HG02885 (cell line): Measurements from ENCODE around the gene DAP3.
"Not testable (repeated sequence)": the region's sequence is repeated elsewhere in the genome, so short reads cannot be mapped to it uniquely, and the experiment has no call there.

Source experiments
- ATAC-seq: cut with Tn5 transposase; IDR thresholded peaks from one replicate; pipeline ENCODE4 v1.9.1; 2021; ENCODE audit warnings: mild to moderate bottlenecking; ENCODE audit not compliant: unreplicated experiment, poor library complexity

The DAP3 gene

DNA sequence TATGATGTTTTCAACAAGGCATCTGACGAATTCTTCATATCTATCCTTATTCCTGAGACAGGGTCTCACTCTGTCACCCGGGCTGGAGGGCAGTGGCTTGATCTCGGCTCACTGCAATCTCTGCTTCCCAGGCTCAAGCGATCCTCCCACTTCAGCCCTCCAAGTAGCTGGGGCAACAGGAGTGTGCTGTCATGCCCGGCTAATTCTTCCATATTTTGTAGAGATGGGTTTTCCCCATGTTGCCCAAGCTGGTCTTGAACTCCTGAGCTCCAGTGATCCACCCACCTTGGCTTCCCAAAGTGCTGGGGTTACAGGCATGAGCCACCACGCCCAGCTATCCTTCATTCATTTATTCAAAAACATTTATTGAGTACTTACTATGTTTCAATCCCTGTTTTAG lies 8.4 kb upstream of the DAP3 start:
- ATAC-seq: no peak

DNA sequence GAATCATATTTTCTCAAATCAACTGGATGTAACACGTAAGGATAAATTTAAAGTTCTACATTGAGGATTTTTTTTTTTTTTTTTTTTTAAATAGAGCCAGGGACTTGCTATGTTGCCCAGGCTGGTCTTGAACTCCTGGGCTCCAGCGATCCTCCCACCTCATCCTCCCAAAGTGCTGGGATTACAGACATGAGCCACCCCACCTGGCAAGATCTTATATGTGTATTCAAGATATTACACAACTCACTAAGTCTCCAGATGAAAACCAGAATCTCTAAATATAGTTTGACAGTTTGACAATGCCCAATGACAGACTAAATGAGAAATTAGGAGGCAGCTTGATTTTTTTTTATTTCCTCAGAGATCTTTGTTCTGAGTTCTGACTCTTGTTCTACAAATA lies 7.1 kb upstream of the DAP3 start:
- ATAC-seq: no peak

DNA sequence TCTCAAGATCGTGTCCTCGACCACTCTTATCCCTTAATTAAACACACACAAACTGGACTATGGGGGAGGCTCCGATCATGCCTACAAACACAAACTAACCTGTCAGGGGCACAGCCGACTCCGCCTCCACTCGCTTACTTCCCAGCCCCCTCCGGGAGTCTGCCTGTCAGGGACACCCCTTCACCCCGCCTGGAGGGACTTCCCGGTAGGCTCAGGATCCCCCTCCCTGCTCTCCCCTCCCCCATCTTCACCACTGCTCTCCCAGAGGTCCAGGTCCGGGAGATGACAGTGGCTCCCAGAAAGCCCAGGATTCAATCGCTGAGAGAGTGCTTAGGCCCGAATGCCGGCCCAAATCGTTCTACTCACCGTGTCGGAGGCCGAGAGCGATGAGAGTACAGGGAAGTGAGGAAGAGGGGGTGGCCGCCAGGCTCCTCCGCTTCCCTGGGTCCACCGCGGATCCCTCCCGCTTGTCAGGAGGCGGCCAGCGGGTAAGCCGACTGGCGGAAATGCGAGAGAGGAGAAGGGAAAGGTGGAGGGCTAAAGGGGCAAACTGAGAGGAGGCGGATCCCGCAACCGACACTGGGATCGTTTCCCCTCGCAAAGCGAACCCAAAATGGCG lies 1.1 kb upstream of the DAP3 start:
- ATAC-seq: not testable (repeated sequence)

DNA sequence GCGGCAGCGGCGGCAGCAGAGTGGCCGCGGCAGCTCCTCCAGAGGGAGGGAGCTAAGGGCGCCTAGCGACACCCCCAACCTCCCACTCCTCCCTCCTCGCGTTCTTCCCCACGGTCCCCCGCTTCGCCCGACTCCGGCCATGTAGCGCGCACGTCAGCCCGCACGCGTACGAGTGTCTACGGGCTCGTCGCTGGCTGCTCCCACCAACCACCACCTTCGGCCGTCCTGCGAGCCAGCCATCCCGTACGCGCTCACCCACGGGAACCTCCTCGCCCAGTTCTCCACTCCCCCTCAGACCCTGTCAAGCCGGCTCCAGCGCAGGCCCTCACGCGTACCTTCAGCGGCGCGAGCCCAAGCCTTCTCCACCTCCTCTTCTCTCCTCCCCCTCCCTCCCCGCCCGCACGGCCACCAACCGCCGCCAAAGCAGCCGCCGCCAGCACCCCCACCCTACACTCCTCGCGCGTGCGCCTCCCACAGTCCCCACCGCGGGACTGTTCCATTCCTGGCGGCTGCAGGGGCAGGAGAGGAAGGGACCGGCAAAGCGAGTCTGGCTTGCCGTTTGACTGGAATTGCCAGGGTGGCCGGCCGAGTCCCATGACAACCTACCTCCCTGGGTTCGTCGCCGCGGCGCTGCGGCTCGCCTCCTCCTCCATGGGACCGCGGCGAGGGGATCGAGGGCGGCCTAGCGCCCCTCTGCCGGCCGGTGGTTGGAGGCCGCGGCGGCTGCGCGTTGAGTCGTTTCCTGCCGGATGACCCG lies 389 bp upstream of the DAP3 start, which contains the start of gene YY1AP1:
Gene YY1AP1, minus strand, starts transcription at position 451 of the 757 bp plus-strand sequence. CDS start 8,338 bp downstream, outside the sequence.
- ATAC-seq: peak; percentile 79

DNA sequence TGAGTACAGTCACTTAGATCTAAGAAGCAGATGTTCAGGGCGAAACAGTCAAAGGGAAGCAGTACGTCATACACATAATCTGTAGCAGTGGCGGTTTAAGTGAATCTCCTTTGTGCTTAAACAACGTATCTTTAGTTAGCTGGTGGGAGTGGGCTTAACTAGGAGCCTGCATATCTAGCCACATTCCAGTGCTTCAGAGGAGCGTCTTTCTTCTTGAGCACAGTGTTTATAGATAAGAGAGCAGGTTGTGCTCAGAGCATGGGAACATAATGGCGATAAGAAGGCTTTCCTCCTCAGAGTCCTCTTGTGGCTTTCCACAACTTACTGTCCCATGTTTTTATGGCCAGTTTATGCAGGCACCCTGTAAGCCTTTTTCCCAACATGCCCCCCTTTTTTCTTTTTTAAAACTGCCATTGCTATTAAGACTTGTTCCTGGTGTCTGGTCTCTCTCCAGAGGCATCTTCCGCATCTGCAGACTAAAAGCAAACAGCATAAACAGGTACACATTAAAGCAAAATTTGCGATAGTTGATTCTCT lies 3.2 kb downstream of the DAP3 start:
- no peak for ATAC-seq

DNA sequence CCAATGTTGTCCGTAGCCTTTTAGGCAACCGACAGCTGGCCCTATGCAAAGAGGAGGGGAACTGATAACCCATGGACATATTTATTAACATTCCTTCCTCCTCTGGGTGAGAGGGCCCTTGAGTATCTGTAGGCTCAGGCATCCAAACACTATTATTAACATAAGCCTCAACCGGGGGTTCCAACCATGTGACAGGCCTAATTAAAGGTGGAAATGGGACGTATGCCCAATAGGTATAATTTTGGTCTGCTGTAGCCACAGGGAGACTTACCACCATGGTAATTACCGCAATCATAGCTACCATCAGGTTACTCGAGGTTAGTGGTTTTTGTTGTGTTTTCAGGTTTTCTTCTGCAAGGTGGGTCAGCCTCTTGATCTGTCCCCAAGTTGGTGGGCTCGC lies 5.3 kb downstream of the DAP3 start:
- no peak for ATAC-seq

DNA sequence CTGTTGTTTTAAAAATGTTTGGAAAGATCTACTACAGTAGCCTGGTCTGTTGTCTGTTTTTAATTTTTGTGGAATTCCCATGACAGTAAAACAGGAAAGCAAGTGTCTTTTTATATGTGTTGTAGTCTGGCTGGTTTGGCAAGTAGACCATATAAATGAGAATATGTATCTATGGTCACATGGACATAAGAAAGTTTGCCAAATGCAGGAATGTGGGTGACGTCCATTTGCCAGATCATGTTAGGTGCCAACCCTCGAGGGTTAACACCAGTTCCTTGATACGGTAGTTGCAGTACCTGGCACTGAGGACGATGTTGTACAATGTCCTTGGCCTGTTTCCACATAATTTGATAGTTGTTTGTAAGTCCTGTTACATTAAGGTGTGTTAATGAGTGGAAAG lies 6.2 kb downstream of the DAP3 start:
- no peak for ATAC-seq

DNA sequence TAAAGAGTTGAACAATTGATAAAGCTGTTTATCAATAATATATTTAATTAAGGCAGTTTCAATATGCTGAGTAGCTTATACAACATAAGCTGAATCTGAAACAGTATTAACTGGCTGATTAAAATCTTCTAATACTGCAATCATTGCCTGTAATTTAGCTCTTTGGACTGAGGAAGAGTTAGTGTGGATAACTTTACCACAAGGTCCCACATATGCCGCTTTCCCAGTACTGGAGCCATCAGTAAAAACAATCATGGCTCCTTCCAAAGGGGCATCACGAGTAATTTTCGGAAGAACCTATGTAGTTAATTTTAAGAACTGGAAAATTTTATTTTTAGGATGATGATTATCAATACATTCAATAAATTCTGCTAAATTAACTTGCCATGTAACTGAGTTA lies 6.7 kb downstream of the DAP3 start:
- ATAC-seq: no peak

DNA sequence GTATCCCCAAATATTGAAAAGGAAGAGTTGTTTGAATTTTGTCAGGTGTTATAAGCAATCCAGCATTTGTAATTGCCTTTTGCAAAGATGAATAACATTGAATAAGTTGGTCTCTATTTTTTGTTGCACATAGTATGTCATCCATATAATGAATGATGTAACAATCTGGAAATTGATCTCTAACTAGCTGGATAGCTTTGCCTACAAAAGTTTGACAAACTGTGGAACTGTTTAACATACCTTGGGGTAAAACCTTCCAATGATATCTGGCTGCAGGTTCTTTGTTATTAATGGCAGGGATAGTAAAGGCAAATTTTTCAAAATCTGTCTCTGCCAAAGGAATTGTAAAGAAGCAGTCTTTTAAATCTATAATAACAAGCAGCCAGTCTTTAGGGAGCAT lies 7.6 kb downstream of the DAP3 start:
- ATAC-seq: no peak

DNA sequence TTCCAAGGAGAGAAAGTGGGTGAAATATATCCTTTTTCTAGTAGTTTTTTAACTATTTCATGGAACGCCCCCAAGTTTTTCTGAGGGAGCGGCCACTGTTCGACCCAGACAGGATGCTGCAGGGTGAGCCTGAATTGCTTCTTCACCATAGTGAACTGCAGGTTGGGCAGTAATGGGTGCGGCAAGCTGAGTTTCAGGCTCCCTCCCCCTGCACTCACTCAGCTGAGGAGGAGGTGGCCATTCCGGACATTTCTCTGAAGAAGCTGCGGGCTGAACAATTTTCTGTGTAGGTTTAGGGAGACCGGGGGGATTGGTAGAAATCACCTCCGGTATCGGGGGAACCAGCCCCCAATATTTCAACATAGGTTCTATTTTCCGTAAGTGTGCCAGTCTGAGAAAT lies 8.2 kb downstream of the DAP3 start:
- ATAC-seq: no peak

DNA sequence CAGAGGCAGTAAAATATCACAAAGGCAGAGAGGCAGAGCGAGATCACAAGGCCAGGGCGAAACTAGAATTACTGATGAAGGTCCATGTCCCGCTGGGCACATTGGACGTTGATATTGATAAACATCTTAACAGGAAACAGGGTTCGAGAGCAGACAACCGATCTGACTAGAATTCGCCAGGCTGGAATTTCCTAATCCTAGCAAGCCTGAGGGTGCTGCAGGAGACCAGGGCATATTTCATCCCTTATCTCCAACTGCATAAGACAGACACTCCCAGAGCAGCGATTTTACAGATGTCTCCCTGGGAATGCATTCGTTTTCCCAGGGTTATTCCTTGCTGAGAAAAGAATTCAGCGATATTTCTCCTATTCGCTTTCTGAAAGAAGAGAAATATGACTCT lies 8.7 kb downstream of the DAP3 start:
- ATAC-seq: not testable (repeated sequence)

DNA sequence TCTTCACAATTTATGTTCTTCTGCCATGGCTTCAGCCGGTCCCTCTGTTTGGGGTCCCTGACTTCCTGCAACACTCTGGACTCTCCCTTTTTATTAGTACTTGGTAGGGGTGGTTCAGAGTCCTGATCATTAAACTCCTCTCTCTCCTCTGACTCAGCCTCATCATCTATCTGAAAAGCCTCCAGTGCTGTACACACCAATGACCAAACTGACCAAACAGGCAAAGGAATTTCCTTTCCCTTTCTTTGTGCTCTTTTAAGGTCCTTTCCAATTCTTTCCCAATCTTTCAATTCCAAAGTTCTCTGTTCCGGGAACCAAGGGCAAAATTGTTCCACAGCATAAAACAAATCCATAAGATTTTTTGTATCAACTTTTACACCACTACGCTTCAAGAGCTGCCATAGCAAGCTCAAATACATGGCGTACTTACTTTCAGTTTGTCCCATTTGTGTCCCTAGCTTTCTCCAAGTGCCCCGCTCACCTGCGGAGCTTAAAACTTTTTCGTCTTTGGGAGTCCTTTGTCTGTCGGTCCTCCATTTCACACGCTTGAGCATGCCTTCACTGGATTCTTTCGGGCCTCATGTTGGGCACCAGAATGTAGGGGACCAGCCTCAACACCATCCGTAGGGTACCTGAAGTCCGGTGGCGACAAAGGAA lies 9.6 kb downstream of the DAP3 start:
- ATAC-seq: no peak

DNA sequence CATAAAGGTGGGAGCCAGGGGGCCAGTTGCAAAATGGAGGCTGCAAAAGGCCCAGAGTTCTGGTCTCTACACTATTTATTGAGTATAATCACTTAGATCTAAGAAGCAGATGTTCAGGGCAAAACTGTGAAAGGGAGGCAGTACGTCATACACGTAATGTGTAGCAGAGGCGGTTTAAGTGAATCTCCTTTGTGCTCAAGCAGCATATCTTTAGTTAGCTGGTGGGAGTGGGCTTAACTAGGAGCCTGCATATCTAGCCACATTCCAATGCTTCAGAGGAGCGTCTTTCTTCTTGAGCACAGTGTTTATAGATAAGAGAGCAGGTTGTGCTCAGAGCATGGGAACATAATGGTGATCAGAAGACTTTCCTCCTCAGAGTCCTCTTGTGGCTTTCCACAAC lies 10.2 kb downstream of the DAP3 start:
- ATAC-seq: not testable (repeated sequence)

DNA sequence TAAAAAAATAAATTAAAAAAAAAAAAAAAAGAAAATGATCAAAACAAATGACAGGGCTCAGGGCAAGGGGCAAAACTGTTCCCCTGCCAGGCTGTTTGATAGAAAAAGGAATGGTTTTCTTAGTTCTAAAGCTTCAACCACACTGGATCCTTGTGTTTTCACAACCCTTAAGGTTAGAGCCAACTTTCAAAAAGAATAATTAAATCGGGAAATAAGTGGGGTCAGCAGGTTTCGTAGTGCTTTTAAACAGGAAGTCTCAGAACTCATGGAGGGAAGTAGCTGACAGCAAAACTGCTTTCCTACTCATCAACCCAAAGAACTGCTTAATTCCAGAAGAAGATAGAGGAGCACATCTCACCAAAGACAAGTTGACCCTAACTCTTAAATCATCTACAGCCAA lies 12.8 kb downstream of the DAP3 start:
- ATAC-seq: not testable (repeated sequence)

DNA sequence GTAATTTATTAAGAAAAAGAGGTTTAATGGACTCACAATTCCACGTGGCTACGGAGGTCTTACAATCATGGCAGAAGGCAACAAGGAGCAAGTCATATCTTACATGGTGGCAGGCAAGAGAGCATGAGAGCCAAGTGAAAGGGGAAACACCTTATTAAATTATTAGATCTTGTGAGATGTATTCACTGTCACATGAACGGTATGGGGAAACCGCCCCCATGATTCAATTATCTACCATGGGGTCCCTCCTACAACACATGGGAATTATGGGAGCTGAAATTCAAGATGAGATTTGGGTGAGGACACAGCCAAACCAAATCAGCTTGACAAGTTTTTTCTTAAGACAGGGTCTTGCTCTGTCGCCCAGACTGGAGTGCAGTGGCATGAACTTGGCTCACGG lies 14.3 kb downstream of the DAP3 start:
- ATAC-seq: no peak

DNA sequence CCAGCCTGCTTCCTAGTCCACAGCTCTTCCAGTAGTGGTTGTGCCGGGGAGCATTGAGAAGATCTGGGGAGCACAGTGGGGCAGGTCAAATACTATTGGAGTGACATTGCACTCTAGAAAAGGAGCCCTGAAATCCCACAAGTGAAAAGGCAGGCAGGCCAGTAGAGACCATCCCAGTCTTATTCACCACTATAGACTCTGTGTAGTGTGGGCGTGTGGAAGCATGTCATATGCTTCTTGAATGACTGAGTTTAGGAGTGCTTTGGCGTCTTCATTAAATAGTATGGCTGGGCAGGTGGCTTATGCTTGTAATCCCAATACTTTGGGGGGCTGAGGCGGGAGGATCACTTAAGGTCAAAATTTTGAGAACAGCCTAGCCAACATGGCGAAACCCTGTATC lies 15.5 kb downstream of the DAP3 start:
- ATAC-seq: not testable (repeated sequence)

DNA sequence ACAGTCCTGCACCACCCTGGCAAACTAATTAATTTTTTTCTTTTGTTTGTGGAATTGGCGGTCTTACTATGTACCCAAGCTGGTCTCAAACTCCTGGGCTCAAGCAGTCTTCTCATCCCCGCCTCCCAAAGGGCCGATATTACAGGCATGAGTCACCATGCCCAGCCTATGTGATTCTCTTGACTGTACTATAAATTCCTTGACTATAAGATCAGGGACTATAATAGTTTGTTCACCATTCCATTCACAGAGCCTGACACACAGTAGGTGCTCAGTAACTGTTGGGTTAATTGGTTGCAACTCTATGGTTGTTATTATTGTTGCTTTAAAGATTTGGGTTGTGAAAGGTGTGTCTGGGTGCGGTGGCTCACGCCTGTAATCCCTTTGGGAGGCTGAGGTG lies 17.2 kb downstream of the DAP3 start:
- no peak for ATAC-seq

DNA sequence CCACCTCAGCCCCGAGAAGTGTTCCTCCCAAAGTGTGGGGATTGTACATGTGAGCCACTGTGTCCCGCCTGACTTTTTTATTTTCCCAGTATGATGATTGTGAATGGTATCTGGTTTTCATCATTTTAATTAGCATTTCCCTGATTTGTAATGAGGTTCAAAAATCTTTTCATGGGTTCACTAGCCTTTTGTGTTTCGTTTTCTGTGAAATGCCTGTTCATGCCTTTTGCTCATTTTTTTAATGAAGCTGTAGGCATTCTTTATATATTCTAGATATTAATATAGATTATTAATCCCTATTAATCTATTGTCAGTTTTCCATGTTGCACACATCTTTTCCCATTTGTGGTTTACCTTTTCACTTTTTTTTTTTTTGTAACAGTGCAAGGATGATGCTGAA lies 20.5 kb downstream of the DAP3 start:
- no peak for ATAC-seq

DNA sequence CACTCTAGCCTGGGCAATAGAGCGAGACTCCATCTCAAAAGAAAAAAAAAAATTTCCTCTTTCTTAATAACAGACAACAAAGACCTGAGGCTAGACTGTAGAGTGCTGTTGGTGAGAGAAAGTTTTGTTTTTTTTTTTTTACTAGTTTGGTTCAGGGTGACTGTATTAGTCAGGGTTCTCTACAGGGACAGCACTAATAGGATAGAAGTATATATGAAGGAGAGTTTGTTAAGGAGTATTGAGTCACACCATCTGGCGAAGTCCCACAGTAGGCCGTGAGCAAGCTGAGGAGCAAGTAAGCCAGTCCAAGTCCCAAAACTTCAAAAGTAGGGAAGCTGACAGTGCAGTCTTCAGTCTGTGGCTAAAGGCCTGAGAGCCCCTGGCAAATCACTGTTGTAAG lies 22.6 kb downstream of the DAP3 start:
- not testable (repeated sequence) for ATAC-seq

DNA sequence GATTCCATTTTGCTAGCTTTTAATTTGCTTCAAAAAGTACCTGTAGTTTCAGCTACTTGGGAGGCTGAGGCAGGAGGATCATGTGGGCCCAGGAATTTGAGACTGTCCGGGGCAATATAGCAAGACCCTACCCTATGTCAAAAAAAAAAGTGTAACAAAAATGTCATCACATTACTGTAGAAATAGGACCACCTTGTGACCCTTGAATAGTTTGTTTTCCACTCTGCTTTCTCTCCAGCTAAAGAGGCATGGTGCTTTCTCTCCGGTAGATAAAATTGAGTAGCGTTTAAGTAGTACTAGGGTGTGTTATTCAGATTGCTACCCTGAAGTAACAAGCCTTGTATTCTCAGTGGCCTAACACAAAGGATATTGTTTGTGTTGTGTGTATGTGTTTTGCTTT lies 23.7 kb downstream of the DAP3 start:
- ATAC-seq: not testable (repeated sequence)

DNA sequence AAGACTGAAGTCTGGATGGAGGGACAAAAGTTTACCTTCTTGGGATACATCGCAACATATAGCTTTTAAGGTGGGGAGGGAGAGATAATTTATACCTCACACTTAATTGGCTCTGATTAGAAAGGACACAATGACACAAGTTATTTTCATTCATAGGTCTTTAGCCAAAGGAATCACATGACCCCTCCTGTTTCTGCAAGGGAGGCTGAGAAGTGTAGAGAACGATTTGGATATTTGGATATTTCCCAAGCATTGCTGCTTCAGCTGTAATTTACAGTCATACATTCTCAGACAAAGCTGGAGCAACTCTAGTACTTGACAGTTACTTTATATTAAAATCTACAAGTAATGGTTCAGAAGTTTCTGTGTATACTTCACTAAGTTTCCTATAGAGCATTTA lies 24.2 kb downstream of the DAP3 start:
- ATAC-seq: no peak
